ACHN (cell line): ENCODE data around the gene SDHA.

Experiments used
- DNase-seq: peaks from one replicate; pipeline ENCODE4 v3.0.0-alpha.2; 2015
- in situ Hi-C: cut with HindIII; loops from 2 replicates; pipeline ENCODE4 v1.10.0; 2017; ENCODE audit warnings: low sequenced_read_pairs, low pct_ligation_motif_present, low pct_unique_long_range_greater_than_20kb

The SDHA gene

DNA sequence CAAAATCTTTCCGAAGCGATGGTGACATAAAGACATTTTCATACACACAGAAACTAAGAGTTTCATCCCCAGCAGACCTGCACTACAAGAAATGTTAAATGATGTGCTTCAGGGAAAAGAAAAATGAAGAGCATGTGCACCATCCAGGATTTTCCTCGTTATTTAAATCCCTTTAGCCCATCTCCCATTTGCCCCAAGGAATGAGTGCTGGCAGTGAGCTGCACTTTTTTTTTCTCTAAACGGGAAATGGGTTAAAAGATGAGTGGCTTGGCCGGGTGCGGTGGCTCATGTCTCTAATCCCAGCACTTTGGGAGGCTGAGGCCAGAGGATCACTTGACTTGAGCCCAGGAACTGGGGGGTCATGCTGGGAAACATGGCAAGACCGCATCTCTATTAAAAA, 33.6 kb upstream of the SDHA start:
- DNase-seq: no peak
- in situ Hi-C loops: no loop called here

- in situ Hi-C loops: no loop called here
- DNase-seq: no peak
These were observed 32.7 kb upstream of the SDHA start for GRCh38 chr5:185095-186070.

- DNase-seq: no peak
- in situ Hi-C loops: no loop called here
These were observed 31.8 kb upstream of the SDHA start for GRCh38 chr5:186091-187041.

DNA sequence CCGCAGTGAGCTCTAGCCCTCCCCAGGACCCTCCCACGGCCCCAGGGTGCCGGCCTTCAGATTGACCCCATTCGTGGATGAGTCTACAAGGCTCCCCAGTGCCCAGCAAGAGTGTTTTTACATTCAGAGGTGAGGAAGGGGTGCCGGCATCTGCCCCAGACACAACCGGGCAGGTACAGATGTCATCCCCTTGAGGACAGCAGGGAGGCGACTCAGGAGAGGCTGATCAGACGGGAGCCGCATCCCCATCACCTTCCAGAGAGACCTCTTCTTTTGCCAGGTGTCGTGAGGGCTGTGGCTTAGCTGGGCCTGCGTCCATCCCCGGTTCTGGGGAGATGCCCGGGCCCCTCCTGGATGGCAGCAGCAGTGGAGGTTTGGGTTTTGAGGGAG, 31.1 kb upstream of the SDHA start:
- DNase-seq: no peak
- in situ Hi-C loops: no loop called here

DNA sequence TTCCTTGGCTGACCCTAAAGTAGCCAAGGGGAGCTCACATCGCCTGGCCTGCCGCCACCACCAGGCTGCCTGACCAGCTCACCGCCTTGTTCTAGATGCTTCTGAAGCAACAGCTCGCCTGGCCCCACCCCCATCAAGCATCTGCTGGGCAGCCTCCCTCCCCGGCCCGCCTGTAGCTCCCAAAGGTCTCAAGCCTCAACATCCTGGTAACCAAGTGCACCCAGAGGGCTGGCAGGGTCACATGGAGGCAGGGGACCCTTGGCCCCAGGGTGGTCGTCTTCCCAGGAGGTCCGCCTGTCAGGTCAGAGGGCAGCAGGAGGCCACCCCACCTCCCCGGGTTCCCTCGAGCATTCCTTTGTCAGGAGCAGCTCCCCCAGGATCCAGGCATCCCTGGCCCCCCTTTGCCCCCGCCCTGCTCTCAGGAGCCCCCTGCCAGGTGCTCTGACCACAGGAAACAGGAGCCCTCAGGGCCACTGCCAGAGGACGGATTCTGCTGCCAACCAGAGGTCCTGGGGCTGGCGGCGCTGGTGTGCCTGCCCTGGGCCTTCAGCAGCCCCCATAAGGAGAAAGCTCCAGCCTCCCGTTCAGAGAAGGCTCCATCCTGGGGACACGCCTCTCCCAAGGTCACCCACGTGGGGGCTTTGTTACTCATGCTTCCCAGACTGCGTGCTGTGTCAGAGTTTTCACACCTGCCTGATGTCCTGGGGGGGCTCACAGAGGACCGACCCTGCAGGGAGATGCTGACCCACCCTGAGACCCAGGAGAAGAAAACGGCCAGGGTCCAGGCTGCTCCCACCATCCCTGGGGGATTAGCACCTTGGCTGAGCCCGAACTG, 30.3 kb upstream of the SDHA start:
- DNase-seq: no peak
- in situ Hi-C loops: no loop called here

DNA sequence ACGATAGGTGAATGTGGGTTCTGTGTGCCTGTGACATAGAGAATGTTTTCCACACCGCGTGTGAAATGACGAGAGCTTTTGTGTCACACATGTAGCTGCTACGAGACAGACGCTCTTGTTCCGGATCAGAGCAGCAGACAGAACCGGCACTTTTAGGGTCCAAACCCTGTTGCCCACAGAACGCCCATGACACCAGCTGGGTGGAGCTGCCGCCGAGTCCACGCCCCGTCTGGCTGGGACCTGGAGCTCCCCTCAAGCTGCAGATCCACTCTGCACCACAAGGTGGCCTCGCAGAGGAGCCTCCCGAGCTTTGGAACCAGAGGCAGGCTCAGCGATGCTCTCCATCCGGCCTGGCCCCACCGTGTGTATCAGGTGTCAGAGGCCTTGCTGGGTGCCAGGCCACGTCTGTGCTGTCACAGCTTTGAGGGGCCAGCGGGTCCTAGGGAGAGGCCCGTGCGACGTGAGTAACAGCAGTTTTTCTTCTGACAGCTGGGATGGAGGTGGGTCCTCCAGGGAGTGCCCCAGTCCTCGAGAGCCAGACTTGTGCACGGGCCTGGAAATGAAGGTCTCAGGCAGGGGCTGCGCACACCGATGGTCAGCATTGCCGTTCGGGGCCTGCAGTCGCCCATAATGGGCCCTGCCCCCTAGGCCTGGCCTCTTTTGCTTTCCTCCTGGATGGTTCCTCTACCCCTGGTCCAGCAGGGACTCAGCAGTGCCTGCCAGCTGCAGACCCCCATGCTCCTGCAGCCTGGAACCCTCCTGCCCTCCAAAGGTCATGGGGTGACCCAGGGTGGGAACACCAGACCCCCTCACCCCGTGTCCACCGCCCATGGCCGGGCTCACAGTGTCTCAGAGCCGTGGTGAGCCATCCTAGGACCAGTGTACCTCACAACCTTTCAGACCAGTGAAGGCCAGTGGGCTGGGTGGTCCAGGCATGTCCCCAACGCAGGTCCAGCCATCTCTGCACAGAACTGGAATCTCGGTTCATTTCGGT, 29.3 kb upstream of the SDHA start:
- peak; percentile 82 for DNase-seq
- in situ Hi-C loops: no loop called here

DNA sequence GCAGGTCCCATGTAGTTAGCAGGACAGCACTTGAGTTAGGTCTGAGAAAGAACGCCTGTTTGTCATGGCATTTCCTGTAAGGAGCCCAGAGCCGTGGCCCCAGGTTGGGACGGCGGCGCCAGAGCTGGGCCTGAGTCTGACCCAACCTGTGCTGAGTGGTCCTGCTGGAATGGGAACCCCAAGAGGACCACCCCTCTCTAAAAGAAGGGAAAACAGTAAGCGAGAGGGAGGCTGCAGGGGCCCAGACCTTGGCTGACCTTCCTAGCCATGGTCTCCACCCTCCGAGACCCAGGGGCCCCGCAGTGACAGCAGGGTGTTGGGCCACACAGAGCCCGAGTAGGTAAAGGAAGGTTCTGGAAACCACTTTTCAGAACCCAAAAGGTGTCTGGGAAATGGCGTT, 28.6 kb upstream of the SDHA start:
- no peak for DNase-seq
- in situ Hi-C loops: no loop called here

- in situ Hi-C loops: no loop called here
- no peak for DNase-seq
These were observed 28.1 kb upstream of the SDHA start for GRCh38 chr5:189976-190365.

GRCh38 chr5:190366-191035, 27.6 kb upstream of the SDHA start:
- in situ Hi-C loops: no loop called here
- no peak for DNase-seq

DNA sequence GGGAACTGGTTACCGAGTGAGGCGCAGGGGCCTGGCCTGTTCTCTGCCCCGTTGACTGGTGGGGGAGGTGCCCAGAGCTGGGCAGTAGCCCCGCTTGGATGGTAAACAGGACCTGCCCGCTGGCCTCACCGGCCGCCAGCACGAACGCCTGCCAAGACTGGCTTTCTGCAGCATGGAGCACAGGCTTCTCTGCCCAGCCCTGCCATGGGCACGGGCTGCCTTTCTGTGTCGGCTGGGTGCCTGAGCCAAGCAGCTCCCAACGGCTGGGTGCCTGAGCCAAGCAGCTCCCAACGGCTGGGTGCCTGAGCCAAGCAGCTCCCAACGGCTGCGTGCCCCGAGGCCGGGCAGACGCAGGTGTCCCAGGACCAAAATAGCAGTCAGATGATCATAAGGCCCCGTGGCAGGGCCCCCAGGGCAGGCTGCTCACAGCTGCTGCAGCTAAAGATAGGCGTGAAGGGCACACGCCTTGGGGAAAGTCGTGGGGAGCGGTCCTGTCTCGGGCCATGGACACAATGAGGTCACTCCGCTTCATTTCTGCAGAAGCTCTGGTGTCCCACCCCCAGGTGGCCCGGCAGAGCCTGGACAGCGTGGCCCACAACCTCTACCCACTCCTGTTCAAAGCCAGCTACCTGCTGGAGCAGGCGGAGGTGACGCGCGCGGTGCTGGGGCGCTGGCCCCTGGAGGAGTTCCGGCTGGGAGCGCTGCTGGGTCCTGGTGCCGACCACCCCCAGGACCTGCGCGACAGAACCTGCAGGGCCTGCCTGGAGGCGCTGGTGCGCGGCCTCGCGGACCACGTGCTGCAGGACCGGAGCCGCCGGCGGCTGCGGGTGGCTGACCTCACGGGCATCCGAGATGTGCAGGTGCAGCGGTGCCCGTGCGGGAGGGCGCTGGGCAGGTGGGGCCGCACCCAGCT, 26.8 kb upstream of the SDHA start, which contains the start of gene LRRC14B:
LRRC14B (plus strand) TSS at position 460 of the 913 bp plus-strand sequence; CDS start at position 504, 44 bp downstream.
- DNase-seq: no peak
- in situ Hi-C loops: no loop called here

DNA sequence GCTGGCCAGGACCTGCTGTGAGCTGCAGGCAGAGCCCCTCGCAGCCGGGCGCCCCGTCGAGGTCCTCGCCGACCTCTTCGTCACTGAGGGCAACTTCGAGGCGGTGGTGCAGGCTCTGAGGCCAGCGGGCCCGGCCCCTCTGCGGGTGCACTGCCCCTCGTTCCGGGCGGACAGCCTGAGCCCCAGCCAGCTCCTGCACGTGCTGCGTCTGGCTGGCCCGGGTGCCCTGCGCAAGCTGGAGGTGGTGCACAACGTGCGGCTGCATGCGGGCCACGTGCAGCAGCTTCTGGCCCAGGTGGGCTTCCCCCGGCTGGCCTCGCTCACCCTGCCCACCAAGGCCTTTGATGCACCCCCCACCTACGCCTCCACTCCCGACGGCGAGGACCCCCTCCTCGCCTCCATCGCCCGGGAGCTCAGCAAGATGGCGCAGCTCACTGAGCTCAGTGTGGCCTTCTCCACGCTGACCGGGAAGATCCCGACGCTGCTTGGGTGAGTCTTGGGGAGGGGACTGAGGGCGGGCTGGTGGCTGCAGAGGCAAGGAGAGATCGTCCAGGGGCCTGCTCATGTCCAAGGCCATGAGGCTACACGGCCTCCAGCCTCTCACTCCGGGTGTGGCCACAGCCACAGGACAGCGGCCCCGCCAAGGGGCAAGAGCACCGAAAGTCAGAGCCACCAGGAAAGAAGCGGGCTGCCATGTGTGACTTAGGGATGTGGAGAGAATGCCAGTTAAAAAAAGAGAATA, 26.0 kb upstream of the SDHA start:
- DNase-seq: no peak
- in situ Hi-C loops: no loop called here

DNA sequence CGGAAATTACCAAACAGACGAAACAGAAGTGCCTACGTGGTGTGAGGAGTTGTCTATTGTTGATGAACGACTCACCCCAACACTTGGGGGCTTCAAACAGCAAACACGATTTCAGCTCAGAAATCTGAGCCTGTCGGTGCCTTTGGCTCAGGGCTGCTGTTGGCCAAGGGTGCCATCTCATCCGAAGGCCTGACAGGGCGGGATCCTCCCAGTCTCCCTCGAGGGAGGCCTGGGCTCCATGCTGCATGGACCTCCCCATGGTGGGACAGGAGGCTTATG, 25.5 kb upstream of the SDHA start:
- in situ Hi-C loops: no loop called here
- DNase-seq: no peak

DNA sequence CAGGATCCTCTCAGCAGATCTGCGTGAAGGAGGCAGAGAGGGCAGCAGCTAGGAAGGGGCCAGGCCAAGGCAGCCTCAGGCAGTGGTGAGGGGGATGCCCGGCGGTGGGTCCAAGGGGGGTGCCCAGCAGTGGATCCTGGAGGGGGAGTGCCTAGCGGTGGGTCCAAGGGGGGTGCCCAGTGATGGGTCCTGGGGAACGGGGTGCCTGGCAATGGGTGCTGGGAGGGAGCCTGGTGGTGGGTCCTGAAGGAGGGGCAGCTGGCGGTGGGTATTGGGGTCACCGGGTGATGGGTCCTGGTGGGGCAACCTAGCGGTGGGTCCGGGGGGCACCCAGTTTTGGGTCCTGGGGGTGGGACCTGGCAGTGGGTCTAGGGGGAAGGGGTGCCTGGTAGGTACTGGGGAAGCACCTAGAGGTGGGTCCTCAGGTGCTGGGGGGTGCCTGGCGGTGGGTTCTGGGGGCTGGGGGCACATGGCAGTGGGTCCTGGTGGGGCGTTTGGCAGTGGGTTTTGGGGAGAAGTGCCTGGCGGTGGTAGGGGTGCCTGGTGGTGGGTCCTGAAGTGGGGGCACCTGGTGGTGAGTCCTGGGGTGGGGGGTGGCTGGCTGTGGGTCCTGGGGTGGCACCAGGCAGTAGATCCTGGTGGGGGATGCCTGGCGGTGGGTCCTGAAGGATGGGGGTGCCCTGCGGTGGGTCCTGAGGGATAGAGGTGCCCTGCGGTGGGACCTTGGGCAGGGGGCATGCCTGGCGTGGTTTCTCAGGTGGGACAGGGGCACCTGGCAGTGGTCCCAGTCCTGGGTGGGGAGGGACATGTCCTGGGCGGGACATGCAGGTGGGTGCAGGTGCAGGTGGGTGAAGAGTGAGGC, 24.9 kb upstream of the SDHA start:
- in situ Hi-C loops: no loop called here
- DNase-seq: no peak

DNA sequence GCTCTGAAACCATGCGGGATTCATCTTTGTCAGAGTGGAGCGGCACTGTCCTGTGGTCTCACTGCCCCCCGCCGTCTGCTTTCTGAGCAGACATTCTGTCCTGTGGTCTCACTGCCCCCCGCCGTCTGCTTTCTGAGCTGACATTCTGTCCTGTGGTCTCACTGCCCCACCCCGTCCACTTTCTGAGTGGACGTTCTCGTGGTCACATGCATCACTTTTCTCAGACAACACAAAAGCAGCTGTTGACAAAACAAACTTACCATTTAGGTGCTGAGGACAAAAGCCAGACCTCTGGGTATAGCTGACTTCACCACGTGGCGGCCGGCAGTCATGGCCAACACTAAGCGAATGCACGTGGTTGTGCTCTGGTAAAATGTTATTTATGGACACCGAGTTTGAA, 24.0 kb upstream of the SDHA start:
- DNase-seq: no peak
- in situ Hi-C loops: no loop called here
